GM21360 (cell line): ENCODE results near the gene TLR7.

Source experiments
- ATAC-seq: cut with Tn5 transposase; IDR thresholded peaks from one replicate; pipeline ENCODE4 v1.9.1; 2021; ENCODE audit warnings: mild to moderate bottlenecking, moderate library complexity; ENCODE audit not compliant: unreplicated experiment

Gene TLR7

DNA sequence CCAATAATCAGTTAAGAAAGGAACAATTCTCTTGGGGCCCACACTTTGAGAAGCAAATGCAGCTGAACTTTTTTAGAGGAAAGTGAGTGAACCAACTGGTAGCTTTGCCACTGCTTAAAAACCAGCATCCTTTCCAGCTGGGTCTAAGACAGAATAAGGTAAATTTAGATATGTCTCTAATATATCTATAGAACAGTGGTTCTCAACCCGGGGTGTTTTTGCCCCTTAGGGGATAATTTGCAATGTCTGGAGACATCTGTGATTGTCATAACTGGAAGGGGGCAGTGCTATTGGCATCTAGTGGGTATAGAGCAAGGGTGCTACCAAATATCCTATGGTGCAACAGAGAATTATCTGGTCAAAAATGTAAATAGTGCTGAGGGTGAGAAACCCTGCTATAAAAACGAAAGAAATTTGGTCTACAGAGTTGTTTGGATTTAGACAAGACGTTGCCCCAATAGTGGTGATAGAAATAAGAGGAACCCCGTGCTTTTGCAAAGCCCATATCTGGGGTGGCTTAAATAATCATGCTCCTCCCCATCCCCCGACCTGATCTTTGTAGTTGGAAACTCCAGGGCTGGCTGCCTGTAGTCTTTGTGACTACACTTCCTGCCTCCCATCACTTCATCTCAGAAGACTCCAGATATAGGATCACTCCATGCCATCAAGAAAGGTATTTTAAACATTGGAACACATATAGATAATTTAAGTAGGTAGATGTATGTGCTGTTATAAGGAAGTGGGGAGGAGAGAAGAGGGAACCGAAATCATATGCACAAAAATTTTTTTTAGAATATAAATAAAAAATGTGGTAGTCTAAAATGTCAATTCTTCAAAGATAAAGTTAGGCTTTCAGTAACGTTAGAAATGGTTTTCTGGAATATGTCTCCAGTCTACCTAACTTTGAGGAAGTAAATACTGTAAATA is at the start of gene TLR7:
TSS of gene TLR7 (plus strand) at position 622 of the 927 bp plus-strand sequence. CDS start 507 bp downstream, outside the sequence.
- ATAC-seq: peak; percentile 37

DNA sequence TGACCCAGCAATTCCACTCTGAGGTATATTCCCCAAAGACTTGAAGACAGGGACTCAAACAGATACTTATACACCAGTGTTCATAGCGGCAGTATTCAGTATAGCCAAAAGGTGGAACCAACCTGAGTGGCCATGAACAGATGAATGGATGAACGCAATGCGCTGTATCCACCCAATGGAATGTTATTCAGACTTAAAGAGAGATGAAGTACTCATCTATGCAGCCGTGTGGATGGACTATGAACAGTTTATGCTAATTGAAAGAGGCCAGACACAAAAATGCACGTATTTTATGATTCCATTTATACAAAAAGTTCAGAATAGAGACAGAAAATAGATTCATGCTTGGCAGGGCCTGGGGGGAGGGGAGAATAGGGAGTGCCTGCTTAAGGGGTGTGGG is 49.3 kb upstream of the TLR7 start:
- ATAC-seq: no peak

DNA sequence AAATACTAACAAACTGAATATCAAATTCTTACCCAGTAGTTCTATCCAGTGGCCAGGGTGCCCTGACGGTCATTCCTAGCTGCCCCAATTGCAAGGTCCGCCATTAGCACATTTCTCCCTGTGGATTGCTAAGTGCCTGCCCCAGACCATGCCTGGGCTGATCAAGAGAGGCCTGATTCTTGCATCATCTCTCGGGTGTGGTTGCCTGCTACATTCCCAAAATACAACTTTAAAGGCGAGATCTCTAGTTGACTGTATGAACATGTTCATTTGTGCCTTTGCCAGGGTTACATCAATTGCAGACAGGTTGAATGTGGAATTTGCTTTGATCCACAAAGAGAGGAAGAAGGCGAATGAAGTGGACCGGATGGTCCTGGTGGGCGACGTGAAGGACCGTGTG is 47.6 kb upstream of the TLR7 start:
- ATAC-seq: no peak

DNA sequence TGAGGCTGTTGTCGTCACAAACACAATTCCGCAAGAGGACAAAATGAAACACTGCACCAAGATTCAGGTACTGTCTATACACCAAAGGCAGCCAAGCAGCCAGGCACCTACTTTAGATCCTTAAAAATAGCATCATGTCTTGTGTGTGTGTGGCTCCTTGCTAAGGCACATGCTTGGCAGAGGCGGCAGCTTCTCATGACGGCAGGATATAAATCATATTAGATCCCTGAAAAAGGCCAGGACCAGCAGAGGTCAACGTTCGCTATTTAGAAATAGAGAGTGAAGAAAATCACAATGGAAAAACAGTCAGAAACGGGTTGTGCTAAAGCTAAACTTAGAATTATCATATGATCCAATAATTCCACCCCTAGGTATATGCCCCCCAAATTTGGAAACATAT is 46.1 kb upstream of the TLR7 start:
- no peak for ATAC-seq

DNA sequence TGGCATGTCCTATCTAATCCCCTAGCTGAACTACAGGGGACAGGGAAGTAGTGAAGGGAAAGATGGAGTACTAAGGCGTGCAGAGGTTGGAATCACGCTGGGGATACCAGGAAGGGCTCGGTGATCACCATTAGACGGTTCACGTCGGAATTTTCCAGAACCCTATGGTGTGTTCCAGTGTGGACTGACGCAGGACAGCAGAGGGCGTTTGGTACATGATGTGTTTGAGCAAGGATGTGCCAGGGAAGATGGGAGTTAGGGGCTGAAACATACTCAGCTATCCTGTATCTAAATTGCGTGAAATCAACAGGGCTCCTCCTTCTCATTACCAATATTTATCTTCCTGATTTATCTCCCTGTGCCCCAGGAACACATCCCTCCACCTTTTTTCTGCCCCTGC is 41.9 kb upstream of the TLR7 start:
- ATAC-seq: no peak

DNA sequence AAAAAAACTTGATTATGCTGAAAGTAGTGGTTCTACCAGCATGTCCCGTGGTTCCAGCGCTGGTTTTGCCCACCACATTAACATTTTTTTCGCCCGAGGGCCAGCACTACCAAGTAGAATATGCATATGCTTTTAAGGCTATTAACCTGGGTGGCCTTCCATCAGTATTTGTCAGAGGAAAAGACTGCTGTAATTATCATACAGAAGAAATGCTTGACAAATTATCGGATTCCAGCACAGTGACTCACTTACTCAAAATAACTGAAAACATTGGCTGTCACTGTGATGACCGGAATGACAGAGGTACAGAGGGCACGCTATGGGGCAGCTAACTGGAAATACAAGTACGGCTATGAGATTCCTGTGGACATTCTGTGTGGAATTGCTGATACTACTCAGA is 41.1 kb upstream of the TLR7 start:
- no peak for ATAC-seq

DNA sequence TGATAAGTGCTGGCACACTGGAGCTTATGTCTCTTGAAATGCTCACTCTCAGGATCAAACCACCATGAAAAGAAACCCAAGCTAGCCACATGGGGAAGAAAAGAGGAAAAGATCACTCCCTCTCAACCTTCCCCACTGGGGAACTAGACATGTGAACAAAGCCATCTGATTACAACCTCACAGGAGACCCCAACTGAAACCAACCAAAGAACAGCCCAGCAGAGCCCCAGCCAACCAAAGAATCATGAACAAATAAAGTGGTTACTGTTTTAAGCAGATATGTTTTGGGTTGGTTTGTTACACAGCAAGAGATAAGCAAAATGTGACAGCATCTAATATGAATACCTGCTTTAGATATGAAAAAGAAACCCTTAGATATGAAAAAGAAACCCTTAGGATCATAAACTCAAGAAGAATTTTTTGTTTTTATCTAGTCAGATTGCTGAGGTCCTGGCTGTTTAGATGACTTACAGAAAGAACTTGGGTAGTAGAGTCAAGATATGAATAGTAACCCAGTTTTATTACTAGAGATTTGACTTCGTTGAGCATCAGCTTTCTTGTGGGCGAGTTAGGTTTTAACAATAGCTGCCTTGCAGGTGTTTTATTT is 23.7 kb upstream of the TLR7 start:
- ATAC-seq: peak; percentile 8

DNA sequence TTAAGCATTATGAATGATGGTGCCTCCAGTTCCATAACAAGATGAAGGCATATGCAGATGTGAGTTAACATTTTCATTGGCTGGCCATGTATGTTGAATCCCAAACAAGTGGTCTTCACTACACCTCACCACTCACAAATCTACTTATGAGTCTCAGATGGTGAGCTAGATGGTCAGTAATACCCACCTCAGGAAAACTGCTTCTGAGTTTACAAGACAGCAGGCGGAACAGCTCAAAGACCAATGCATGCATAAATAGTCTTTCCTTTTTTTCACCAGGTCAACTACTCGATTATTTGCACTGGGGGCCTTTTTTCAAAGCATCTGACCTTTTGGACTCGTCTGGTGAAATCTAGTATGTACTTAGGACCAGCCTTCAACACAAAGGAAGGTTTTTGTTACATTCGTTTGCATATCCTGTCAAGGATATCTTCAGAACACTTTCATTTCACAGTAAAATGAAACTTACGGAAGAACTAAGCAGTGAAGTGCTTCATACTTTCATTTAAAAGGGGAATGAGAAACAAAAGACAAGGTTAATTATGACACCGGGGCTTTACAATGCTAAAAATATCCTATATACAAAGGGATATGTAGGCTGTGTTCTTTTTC is 23.1 kb upstream of the TLR7 start:
- peak; percentile 87 for ATAC-seq

DNA sequence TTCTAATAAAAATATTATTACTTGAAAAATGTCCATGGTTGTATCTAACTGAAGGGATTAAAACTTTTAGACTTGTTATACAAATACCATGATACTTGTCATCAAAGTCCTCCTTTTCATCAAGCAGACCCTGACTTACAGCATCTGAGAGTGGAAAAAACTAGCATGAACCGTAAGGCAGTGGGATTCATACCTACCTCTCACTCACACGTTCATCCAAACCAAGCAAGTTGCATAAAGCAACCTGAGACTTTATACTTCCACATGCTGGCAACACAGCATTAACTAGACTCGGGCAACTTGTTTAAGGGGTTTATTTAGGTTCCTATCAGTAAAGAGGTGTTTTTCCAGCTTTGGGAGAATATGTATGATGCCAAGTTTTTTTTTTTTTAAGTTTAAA is 22.6 kb upstream of the TLR7 start:
- ATAC-seq: peak; percentile 41

DNA sequence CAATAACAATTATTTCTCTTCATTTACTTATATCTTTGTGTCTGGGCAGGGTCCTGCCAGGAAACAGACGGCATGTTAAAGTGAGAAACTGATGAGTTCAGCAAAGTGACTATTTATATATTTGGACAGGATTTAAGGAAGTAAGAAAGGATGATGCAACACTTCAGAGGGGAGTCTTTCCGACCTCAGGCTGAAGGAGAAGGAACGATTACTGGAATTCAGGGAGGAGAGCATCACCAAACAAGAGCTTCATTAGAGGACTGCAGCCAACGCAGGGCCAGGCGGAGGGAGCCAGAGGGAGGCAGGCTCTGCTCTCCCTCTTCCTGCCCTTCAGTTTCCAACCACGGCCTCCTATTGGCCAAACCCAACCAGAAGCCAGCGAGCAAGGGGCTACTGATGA is 1.5 kb upstream of the TLR7 start:
- no peak for ATAC-seq

DNA sequence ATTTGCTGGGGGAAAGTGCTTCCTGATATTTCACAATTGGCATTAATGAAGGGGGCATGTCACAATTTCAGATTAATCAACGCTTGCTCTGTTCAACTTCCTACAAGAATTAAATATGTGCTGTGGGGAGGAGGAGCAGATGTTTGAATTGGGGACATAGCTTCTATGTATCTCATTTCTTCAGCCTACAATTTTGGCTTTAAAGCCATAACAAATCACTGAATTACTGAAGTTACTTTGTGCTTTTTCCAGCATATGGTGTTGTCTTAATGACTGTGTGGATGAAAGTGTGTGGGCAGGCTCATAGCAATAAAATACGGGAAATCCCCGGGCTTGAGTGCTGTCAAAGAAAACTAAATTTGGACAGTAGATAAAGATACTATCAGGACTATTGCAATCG is 813 bp downstream of the TLR7 start:
- no peak for ATAC-seq

DNA sequence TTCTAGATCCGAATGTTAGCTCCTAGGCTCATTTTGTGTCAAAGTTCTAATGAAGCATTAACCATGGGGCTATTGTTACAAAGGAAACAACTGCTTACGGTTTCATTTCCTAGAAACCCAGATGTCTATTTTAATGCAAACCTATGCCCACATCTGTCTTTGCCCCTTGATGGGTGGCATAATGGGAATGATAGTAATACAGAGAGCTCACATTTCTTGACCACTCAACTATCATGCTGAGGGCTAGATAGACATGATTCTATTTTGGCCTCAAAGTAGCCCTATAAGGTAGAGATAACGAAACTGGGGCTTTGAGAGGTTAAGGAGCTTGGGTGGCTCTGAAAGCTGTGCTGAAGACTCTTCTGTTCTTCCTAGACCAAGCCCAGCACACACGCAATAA is 1.9 kb downstream of the TLR7 start:
- peak; percentile 43 for ATAC-seq

DNA sequence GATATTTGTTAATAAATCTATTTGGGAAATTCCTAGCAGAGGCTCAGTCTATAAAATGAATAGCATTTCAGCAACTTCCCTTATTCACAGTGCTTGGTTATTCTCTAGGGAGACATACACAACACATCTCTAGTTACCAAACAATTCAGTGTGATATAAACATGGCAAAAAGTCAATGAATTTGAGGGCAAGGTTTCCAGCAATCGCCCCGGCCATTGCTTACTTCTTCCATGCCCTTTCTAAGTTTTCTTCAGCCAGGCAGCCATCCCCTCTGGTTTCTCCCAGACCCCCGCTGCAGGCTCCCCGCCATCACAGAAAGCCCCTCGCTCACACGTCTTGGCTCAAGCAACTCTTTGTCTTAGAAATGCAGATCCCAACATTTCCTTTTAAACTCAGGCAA is 4.4 kb downstream of the TLR7 start:
- no peak for ATAC-seq

DNA sequence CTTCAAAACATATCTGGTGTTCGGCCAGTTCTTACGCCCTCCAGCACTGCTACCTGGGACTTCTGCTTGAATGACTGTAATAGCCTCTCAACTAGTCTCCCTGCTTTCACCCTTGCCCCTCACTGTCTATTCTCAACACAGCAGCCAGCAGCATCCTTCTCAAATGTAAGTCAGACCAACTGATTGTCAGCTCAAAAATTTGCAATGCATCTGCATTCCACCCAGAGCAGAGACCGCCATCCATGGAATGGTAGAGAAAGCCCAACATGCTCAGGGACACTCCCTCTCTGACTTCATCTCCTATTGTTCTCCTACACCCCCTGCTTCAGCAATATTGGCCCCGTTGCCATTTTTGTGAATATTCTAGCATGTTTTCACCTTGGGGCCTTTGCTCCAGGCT is 5.9 kb downstream of the TLR7 start:
- no peak for ATAC-seq

DNA sequence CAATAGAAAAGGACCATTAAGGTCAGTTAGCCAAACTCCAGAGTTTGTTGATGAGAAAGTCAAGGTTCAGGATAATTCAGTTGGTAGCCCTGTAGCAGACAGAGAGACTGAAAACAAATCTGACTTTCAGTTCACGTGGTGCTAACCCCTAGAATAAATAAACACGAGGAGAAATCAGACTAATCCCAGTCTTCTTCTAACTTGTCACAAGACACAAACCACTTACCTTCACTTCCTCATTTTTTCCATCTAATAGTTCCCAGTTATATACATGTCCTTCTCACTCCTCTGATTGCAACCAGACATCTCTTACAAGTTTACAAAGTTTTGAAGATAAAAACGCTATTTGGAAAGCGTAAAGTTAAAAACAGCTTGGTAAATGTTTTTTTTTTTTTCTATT is 7.7 kb downstream of the TLR7 start:
- no peak for ATAC-seq

DNA sequence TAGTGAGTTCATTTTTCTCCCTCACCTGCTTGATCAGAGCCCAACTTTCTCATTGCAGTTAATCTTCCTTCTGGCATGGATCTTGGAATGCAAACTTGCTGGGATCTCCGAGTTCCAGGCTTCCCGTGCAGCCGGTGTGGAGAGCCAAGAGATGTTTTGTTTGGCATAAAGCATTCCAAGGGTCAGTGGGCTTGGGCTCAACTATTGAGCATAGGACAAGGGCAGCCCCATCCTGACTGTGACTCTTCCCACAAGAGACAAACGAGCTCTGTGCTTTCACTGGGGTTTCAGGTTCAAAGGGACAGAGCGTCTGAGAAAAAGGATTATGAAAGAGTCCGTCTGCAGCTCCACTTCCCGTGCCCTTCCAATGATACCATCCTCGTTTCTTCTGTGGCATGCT is 10.5 kb downstream of the TLR7 start:
- ATAC-seq: no peak

DNA sequence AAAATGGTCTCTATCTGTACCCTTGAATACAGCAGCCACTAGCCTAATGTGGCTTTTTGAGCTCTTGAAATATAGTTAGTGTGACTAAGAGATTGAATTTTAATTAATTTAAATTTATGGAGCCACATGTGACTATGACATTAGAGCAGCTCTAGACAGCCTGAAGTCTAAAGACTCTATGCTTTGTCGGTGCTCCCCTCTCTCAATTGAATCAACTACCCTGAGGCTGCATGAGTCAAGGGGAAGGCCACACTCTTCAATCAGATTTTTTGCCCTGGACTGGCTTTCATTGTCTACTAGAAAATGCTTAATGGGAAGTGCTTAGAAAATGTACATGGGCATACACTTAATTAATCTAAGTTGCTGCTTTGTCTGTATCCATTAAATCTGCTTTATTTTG is 11.7 kb downstream of the TLR7 start:
- no peak for ATAC-seq

DNA sequence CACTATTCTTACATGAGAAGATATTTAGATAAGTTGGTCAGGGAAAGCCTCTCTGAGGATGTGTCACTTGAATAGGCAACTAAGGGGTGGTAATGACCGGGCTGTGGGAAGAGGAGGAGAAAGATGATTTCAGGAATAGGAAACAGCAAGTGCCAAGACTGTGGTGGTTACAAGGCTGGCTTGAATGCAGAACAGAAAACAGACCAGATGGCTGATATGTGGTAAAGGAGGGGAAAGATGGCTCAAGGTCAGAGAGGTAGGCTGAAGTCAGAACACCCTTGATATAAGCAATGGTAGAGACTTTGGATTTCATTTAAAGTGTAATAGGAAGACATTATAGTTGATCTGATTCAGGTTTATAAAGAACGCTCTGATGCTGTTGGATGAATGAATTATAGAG is 15.0 kb downstream of the TLR7 start:
- ATAC-seq: no peak

DNA sequence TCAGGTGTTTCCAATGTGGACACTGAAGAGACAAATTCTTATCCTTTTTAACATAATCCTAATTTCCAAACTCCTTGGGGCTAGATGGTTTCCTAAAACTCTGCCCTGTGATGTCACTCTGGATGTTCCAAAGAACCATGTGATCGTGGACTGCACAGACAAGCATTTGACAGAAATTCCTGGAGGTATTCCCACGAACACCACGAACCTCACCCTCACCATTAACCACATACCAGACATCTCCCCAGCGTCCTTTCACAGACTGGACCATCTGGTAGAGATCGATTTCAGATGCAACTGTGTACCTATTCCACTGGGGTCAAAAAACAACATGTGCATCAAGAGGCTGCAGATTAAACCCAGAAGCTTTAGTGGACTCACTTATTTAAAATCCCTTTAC is 18.6 kb downstream of the TLR7 start:
- ATAC-seq: no peak

DNA sequence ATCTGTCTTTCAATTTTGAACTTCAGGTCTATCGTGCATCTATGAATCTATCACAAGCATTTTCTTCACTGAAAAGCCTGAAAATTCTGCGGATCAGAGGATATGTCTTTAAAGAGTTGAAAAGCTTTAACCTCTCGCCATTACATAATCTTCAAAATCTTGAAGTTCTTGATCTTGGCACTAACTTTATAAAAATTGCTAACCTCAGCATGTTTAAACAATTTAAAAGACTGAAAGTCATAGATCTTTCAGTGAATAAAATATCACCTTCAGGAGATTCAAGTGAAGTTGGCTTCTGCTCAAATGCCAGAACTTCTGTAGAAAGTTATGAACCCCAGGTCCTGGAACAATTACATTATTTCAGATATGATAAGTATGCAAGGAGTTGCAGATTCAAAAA is 19.7 kb downstream of the TLR7 start:
- no peak for ATAC-seq

DNA sequence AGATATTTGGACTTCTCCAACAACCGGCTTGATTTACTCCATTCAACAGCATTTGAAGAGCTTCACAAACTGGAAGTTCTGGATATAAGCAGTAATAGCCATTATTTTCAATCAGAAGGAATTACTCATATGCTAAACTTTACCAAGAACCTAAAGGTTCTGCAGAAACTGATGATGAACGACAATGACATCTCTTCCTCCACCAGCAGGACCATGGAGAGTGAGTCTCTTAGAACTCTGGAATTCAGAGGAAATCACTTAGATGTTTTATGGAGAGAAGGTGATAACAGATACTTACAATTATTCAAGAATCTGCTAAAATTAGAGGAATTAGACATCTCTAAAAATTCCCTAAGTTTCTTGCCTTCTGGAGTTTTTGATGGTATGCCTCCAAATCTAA is 20.3 kb downstream of the TLR7 start:
- ATAC-seq: no peak

DNA sequence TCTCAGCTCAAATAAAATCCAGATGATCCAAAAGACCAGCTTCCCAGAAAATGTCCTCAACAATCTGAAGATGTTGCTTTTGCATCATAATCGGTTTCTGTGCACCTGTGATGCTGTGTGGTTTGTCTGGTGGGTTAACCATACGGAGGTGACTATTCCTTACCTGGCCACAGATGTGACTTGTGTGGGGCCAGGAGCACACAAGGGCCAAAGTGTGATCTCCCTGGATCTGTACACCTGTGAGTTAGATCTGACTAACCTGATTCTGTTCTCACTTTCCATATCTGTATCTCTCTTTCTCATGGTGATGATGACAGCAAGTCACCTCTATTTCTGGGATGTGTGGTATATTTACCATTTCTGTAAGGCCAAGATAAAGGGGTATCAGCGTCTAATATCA is 20.9 kb downstream of the TLR7 start:
- no peak for ATAC-seq
